ENCODE measurements around the gene CRABP1.
A peak's percentile ranks its signal among the peaks of the same experiment; 100 is the strongest.

CRABP1 gene

DNA sequence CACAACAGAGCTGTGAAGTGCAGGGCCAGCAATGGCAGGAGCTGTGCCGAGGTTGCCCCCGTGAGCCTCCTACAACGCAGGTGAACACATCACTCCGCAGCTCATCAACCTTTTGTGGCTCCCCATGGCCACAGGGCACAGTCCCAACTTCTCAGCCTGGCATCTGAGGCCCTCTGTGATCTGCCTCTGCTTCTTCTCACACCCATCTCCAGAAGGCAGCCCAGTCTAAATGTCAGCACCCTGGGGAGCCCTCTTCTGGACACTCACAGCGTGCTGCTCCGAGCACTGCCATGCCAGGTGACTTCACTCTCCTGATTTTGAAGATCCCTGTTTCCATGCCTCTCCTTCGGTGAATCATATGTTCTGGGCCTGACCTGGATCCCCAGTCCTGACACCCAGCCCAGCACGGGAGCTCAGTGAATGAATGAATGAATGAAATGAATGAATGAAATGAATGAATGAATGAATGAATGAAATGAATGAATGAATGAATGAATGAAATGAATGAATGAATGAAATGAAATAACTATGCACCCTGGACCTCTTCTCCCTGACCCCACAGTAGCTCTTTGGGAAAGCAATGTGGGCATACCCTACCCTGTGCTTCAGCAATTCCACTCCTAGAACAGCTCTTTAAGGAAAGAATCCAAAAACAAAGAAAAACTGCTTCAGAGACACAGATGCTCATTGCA lies 22.9 kb upstream of the CRABP1 start:
- no peak for DNase-seq (ENCODE audit: low read depth in 2 of 2)

DNA sequence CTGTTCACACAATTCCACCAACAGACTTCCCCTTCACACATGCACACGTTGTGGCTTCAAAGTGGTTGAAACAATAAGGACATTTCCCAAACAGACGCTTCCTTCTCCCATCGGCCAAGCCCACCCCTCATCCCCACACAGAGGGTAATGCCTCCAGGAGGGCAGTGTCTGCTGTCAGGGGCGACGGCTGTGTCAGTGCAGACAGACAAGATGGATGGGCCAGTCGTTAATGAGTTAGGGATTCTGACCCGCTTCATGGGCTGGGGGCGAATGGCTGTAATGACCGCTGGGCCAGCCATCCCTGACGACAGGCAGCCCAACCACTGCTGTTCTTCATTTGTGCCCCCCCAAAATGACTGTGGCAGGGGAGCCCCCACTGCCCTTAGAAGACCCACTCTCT lies 20.6 kb upstream of the CRABP1 start:
- no peak for DNase-seq (ENCODE audit: low read depth in 2 of 2)

DNA sequence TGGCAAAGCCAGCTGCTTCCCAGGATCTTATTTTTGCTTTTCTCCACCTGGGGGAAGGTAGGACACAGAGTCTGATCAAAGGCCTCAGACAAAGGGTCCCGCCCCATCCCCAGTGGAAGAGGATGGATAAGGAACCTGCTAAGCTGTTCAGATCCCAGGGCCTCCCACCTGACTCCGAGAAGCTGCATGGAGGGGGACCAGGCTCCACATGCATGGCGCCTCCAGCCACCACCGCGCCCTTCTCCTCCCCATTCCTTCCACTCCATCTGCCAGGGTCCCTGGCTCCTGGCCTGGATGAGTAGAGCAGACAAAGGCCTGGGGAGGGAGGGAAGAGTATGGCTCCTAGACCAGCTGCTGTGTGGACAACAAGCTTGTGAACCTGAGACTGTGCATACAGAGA lies 20.0 kb upstream of the CRABP1 start:
- DNase-seq (ENCODE audit: low read depth in 2 of 2), result no peak

DNA sequence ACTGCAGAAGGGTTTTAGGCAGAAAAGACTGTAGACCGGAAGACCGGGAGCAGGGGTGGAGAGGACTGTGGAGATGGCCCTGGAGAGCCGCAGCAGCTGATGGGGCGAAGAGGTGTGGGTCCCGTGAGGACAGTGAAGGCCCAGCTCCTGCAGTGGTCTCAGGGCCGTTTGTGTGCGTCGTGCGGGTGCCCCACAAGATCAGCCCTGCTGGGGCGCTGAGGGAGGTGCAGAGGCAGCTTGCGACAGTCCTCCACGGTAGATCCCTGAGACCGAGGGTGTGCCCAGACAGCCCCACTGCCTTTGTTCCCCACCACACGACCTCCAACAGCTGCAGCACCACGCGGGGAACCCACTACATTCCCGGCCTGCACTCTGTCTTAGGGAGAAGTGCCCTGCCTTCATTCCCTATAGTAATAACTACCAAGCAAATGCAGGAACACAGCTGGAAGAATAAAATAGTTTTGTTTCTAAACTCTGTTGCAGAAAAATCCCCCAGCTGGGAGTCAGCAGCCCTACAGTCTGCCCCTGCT lies 19.0 kb upstream of the CRABP1 start:
- DNase-seq (ENCODE audit: low read depth in 2 of 2), result no peak

DNA sequence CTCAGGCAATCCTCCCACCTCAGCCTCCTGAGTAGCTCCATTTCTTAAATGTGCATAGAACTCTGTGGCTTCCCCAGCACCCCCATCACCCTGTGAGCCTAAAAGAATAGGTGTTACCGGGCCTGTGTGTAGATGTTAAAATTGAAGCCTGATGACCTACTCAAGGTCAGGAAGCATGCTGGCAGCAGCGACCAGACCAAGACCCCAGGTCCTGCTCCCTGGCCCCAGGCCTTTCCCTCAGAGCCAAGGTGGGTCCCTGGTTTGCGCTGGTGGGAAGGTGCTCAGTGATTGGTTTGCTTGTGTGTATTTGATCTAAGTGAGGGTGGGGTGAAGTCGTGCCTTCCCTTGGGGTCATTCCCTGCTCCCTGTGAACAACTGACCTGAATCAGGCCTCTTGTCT lies 18.4 kb upstream of the CRABP1 start:
- DNase-seq (ENCODE audit: low read depth in 2 of 2), result no peak

DNA sequence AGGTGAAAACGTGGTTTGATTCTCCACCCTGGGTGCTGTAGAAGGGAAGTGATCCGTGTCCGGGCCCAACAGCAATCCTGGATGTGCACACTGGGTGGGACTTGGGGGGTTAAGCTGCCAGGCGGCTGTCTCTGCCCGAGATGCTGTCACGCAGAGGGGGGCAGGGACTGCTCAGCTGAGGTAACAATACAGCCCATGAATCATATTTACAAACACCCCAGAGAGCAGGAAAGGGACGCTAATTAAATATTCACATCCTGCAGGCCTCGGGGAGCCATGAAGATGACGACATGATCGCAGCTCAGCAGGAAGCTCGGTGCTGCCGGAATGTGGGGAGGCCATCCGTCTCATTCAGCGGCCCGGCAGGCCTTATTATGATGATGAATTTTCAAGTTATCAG lies 17.9 kb upstream of the CRABP1 start:
- peak; percentile 65 to 67 for DNase-seq (ENCODE audit: low read depth in 2 of 2)

DNA sequence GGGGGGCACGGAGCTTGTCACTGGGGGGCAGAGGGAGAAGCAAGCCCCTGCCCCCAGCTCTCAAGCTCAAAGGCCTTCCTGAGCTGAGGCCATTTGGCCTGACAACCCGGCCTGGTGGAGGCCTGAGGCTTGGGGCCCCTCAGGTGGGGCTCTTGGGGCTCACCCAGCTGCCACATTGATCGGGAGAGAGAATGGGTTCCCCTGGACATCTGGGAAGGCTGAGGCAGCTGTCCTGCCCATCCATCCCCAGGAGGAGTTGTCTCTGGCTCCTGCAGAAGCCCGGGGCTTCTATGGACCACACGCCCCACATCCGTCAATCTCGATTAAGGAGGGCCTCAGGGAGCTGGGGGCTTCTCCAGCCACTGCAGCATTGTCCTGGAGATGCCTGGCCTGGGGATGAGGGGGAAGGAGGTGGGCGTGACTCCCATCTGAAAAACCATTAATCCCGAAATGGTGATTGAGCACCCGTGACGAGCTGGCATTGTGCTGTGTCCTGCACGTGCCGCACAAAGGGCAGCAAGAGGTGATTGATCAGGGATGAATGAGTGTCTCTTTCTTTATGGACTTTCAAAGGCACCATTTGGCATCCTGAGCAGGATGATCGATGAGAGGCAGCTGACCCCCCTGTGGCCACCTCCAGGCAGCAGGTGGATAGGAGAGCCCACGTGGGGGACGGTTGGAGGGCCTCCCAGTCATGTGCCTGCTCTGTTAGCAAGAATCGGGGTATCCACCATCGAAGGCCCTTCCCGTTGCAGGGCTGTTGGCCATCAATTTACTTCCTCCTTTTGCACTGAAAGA lies 17.2 kb upstream of the CRABP1 start:
- DNase-seq (ENCODE audit: low read depth in 2 of 2), result no peak

DNA sequence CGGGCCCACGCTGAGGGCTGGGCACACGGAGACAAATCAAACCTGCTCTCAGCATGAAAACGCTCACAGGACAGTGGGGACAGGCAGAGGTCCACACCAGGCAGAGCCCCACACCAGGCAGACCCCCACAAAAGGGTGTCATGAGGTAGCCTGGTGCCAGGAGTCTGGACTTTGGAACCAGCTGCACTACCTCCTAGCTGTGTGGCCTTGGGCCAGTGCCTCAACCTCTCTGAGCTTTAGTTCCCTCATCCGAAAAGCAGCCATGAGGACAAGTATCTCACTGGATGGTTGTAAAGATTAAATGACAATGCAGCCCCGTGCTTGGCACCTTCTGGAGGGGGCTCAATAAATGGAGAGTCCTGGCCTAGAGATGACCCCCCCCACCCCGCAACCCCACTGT lies 16.5 kb upstream of the CRABP1 start:
- DNase-seq (ENCODE audit: low read depth in 2 of 2), result no peak

DNA sequence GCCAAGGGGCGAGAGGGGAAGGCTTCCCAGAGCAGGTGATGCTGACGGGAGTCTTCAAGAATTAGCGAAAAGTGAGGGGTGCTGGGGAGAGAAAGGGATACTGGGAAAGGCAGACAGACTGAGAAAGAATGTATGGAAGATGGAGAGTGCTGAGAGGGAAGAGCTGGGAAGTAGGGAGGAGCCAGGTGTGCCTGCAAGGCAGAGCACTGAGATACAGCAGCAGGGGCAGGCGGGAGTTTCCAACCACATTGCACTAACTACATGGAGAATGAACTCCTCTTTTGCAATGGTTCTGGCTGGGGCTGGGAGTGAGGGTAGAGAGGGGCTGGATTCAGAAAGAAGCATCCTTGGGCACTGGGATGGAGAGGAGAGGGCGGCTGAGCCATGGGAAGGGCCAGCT lies 16.0 kb upstream of the CRABP1 start:
- DNase-seq (ENCODE audit: low read depth in 2 of 2), result no peak

DNA sequence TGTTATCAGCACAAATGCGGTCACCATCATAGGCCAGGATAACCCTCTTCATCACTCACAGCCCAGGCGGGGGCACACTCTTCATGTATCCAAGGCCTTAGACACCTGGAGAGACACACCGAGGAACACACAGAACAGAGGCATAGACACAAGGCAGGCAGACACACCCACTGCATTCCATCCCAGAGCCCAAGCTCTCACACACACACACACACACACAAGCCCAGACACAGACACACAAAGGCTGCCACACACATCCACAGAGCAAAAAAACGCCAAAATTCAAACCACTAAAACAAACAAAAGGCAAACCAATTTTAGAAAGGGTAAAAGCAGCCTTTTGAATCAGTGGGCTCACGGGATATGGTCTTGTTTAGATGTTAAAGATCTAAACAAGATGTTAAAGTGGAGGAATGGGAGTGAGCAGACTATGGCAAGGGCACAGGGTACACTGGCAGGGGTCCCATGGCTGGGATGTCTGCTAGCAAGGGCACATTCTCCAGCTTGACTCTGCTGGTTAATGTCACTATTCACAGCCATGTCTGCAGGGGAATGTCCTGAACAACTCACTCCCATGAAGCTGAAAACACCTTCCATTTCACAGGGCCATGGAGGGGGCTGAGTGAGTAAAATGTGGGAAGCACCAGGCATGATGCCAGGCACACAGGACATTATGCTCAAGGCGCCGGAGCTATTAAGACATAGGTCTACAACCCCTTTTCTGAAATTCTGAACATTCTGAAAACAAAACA lies 14.9 kb upstream of the CRABP1 start:
- no peak for DNase-seq (ENCODE audit: low read depth in 2 of 2)

DNA sequence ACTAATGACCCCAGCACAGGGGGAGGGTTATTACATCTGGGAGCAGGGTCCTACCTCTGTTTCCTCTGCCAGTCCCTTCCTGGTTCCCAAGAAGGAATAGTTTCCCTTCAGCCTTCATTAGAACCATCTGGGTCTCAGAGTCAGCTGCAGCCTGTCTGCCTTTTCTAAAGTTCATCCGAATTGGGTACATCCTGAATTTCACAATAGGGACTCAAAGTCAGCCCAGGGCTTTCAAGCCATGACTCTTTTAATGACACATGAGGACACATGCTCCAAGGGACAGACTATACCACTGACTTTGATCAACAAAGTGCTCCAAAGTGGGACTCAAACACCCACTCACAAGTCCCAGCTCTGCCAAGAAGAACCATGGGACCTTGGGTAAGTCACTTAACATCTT lies 12.7 kb upstream of the CRABP1 start:
- no peak for DNase-seq (ENCODE audit: low read depth in 2 of 2)

DNA sequence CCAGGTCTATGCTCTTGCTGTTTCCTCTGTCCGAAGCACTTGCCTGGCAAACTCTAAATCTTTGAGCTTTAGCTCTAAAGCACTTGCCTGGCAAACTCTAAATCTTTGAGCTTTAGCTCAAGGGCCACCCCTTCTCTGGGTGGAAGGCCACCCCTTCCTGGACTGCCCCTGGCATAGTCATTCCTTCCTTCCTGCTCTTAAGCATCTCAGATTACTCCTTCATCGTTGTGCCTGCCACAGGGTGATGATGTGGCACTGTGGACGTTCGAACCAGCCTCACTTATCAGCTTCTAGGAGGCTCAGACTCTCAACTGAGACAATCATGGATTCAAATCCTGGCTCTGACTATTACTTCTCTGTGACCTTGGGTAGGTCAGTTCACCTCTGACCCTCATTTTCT lies 10.5 kb upstream of the CRABP1 start:
- no peak for DNase-seq (ENCODE audit: low read depth in 2 of 2)

DNA sequence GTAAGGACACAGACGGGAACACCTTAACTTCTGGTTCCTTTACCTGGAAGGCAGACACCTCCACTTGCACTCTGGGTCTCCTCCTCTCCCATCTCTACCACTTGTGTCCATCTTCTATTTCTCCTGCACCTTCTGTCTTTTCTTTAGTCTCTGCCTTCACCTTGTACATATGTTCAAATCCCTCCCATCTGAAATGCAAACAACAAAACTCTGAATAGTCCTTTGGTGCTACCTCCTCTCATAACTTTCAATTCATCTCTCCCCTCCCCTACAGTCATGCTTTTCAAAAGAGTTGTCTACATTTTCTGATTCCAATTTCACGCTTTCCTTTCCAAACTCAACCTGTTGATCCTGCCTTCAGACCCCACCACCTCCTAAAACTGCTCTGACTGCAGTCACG lies 5.3 kb upstream of the CRABP1 start:
- no peak for DNase-seq (ENCODE audit: low read depth in 2 of 2)

DNA sequence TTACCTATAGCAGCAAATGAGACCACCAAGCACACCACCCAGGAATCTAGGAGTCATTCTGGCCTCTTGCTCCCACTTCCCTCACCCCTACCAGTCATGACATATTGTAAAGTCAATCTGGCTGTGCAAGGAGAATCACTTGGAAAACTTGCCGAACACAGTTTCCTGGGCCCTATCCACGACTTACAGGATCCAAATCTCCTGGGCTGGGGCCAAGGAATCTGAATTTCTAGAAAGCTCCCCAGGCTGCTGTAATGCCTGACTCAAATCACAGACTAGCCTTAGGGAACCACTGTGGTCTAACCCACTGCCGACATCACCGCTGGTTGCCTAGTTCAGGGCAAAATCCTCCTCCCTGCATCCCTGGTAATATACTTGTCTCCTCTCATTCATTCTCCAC lies 4.2 kb upstream of the CRABP1 start:
- DNase-seq (ENCODE audit: low read depth in 2 of 2), result no peak

DNA sequence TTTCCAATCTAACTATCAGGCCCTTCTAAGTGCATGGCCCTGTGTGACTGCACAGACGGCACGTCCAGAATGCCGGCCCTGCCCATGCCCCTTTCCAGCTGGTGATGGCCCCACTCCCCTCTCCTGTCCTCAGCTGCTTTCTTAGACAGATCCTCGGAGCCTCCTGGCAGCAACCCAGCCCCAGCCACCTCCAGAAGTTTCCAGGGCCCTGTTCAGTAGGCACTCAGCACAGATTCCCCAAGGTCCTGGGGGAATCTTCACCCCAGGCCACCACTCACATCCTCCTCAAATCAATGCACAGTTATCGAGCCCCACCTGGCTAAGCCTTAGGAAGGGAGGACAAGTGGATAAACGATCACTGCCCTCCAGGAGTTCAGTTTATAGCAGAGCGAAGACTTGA lies 1.4 kb upstream of the CRABP1 start:
- no peak for DNase-seq (ENCODE audit: low read depth in 2 of 2)

DNA sequence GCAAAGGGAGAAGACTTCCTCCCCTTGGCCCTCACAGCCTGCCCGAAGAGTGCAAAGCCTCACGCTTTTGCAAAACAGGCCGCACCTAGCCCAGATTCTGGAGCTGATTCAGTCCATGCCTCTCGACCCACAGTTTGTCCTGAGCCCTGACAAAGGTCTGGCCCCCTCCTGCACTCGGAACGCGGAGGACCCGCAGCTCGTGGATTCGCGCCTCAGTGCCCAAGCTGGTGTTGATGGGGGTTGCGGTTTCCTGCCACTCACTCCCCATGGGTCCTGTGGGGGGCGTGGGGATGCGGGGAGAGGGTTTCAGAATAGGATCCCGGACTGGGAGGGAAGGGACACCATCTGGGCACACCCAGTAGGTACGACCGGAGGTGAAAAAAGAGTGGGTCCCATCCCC lies 594 bp upstream of the CRABP1 start:
- no peak for DNase-seq (ENCODE audit: low read depth in 2 of 2)

DNA sequence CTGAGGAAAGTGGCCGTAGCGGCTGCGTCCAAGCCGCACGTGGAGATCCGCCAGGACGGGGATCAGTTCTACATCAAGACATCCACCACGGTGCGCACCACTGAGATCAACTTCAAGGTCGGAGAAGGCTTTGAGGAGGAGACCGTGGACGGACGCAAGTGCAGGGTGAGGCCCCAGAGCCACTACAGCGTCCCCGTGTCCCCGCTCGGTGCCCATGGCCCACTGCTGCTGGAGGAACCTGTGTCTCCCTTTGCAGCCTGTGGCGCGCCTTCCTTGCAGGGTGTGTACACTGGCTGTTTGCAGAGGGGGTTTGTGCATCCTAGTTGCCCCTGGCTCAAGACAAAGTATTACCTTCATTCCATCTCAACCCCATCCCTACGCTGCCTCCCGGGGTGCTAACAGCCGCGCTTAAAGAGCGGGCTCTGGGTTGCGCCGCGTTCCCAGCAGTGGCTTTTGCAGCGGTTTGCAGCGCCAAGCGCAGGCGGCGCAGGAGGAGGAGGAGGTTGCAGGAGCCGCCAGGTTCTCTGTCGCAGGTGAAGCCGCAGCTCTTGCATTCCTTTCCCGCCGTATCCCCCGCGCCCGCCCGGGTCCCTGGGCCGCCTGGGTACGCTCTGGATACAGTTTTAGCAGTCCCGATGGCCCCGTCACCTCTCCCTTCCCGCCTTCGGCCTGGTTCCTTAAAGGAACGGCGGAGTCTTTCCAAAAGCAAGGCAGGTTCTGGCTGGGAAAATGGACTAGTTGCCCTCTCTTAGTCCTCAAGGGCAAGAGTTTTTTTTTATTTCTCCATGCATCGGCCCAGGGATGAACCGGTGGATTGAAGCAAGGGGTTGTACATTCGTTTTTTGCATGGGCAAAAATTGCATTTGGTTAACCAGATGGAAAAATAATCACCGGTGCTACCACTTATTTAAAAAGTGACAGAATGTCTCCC lies 1.2 kb downstream of the CRABP1 start:
- no peak for DNase-seq (ENCODE audit: low read depth in 2 of 2)

DNA sequence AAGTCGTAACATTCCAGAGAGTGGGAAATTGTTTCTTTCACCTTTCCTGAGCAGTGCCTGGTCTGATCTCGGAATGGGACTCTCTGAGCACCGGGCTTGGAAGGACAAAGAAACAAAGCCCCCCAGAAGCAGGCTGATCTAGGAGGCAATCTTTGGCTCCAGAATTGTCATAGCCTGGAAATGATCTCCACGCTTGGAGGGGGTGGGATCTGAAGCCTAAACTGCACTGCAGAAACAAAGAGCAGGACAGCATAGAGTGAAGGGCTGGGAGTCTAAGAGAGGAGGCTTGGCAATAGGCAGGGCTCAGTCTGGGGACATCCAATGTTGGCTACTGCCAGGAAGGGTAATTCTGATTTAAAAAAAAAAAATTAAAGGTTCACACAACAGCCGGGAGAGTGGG lies 1.9 kb downstream of the CRABP1 start:
- no peak for DNase-seq (ENCODE audit: low read depth in 2 of 2)

DNA sequence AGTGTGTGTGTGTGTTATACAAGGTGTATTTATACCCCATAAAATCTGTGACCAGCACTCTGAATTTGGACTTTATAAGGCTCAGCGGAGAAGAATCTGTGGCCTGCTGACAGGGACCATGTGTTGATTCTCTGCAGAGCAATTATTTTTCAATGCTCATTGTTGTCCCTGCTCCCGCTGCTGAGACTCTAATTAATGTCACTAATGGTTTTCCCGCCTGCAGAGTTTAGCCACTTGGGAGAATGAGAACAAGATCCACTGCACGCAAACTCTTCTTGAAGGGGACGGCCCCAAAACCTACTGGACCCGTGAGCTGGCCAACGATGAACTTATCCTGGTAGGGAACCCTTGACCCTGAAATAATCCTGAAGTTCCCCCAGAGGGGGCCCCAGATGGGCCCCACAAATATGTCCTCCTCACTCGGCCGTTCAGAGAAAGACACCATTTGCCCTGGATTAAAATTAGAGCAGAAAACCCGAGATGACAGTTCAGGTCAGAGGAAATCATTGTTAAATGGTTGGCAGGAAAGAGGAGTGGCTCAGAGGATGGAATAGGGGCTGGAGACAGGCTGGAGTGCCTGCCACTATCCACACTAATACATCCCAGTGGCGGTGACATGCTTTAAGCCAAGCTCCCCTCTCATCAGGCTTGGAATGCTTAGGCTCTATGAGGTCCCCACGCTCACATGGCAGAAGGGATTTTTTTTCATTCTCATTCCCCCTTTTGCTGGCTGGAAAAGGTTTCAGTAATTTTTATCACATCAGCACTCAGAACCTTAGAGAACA lies 3.3 kb downstream of the CRABP1 start:
- DNase-seq (ENCODE audit: low read depth in 2 of 2), result no peak

DNA sequence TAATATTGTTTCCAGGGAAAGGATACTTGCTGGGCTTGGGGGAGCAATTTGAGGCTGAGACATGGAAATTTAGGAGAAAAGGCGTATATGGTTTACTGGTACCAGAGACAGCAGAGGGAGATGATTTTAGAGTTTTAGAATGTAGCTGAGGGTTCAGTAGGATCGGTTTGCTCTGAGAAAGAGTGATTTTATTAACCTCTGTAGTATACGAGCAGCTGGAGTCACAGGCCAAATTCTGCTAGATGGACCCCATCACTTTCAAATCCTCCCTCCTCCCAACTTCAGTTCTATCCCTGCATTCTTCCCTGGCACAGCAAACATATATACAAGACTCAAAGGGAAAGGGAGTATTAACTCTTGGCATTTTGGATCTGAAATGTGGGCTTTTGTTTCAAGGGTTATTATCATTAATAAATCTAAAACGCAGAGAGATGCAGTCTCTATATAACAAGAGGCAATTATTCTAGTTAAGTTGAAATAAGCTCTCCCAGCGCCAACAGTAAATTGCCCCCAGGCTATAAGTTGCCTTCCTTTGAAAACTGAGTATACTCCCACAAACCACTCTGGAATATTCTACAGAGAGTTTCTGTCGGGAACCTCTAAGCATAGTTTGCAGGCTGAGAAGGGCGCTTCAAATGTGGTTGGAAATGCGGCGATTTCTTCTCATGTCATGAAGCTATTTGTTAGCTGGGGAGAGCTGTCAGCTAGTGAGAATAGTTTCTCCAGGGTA lies 5.4 kb downstream of the CRABP1 start:
- DNase-seq (ENCODE audit: low read depth in 2 of 2), result no peak
